Suprapubic skin (tissue), 4 donors: ENCODE data around the gene ZBTB47. TPM values are rescaled to one million over a fixed set of nuclear protein-coding genes. Genes with fewer than 3 reads are reported as not detected.

Experiments used
- DNase-seq, 2 donors: peaks; one replicate each; pipeline ENCODE4 v3.0.0-alpha.2; 2019; ENCODE audit warnings: low spot score in 2 of 2
- H3K27ac ChIP-seq: fragments of 200-600 bp; sonication (generic); one replicate; pipeline ENCODE4 v1.5.1; 2019
- H3K27me3 ChIP-seq: fragments of 200-600 bp; sonication (generic); one replicate; pipeline ENCODE4 v1.5.1; 2019
- H3K36me3 ChIP-seq: fragments of 200-600 bp; sonication (generic); one replicate; pipeline ENCODE4 v1.5.1; 2019
- H3K4me1 ChIP-seq: fragments of 200-600 bp; sonication (generic); one replicate; pipeline ENCODE4 v1.5.1; 2019
- H3K4me3 ChIP-seq: fragments of 200-600 bp; sonication (generic); one replicate; pipeline ENCODE4 v1.5.1; 2019; ENCODE audit warnings: mild to moderate bottlenecking
- H3K9me3 ChIP-seq: fragments of 200-600 bp; sonication (generic); one replicate; pipeline ENCODE4 v1.5.1; 2019
- EP300 ChIP-seq: sonication (generic); formaldehyde crosslinking; IDR thresholded peaks from one replicate; pipeline ENCODE4 v1.6.1; 2017; ENCODE audit warnings: antibody characterized with exemption
- POLR2A ChIP-seq, 2 donors: fragments of 450-650 bp; IDR thresholded peaks; one replicate each; pipeline ENCODE4 v1.6.1; 2017; ENCODE audit warnings: antibody characterized with exemption in 2 of 2, mild to moderate bottlenecking in 2 of 2, moderate library complexity in 2 of 2
- POLR2AphosphoS5 ChIP-seq, 3 donors: sonication (generic); formaldehyde crosslinking; IDR thresholded peaks; one replicate each; pipeline ENCODE4 v1.6.1; 2017; ENCODE audit warnings: antibody characterized with exemption in 3 of 3
- WGBS: methylation state at CpG from one replicate; pipeline ENCODE4 v1.1.5; 2018; 5-methylcytosine and 5-hydroxymethylcytosine counted together
- total RNA-seq, 4 donors: library from RNA; depleted of rRNA; stranded (reverse); fragments of >200 nt; gene quantifications; one replicate each; pipeline ENCODE4 v1.1.0, GENCODE V29; 2016
- TF ChIP-seq, protein P1 (sequence below), 2 donors: fragments of 200-600 bp in 1 of 2; fragments of 450-650 bp in 1 of 2; sonication (generic) in 1 of 2; IDR thresholded peaks; one replicate each; pipeline ENCODE4 v1.5.1; 2016 to 2019; ENCODE audit warnings: antibody characterized with exemption in 2 of 2, mild to moderate bottlenecking in 1 of 2, moderate library complexity in 1 of 2

Gene ZBTB47
- total RNA-seq, 4 donors from 2014 or later, result 17.9 to 36.1 (median 20.7) TPM

DNA sequence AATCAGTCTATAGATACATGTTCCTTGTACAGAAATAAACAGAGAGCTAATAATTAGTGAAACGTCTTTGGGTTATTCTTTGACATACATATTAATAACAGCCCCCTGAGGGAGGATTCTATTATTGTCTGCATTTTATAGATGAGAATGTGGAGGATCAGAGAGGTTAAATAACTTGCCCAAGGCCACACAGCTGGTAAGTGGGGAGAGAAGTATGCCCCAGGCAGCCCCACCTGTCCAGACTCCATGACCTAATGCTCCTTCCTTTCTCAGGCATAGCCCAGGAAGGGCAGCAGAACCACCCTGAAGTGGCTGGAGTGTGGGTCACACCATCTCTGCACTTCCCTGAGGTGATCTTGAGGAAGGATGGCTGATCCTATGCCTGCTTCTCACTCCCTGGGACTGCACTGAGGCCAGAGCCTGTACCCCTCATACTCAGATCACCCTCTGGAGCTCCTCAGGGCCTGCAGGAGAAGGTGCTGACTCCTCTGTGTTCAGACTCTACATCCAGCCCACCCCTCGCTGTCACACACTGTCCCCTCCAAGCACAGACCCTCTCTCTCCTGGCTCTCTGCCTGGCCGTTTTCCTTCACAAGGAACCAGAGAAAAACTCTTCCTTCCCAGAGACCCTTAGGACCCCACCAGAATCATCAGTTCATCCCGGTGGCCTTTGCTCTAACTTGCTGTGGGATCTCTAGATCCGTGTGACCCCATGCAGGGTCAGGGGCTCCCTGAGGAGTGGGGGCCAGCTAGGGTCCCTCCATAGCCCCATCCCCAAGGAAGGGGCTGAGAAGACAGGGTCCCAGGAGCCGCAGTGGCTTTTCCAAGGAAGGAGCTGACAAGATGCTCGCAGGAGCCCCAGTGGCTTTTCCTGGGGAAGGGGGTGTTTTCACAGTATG lies 53.5 kb downstream of the ZBTB47 start:
- Histone ChIP-seq H3K36me3 (no peaks in the 10 kb centered on the region), H3K9me3 (no peaks in the 10 kb centered on the region), H3K4me3 (no peak overlapping the region), H3K27ac (no peak overlapping the region), H3K27me3 (no peaks in the 10 kb centered on the region), H3K4me1 (no peaks in the 10 kb centered on the region)
- peak; percentile 31 to 48 for DNase-seq
- TF ChIP-seq, protein P1, sequence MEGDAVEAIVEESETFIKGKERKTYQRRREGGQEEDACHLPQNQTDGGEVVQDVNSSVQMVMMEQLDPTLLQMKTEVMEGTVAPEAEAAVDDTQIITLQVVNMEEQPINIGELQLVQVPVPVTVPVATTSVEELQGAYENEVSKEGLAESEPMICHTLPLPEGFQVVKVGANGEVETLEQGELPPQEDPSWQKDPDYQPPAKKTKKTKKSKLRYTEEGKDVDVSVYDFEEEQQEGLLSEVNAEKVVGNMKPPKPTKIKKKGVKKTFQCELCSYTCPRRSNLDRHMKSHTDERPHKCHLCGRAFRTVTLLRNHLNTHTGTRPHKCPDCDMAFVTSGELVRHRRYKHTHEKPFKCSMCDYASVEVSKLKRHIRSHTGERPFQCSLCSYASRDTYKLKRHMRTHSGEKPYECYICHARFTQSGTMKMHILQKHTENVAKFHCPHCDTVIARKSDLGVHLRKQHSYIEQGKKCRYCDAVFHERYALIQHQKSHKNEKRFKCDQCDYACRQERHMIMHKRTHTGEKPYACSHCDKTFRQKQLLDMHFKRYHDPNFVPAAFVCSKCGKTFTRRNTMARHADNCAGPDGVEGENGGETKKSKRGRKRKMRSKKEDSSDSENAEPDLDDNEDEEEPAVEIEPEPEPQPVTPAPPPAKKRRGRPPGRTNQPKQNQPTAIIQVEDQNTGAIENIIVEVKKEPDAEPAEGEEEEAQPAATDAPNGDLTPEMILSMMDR (IDR thresholded peaks at IDR 0.05), result no peak
- no peak for TF ChIP-seq POLR2AphosphoS5 (IDR thresholded peaks at IDR 0.05)
- no peak for TF ChIP-seq POLR2A (IDR thresholded peaks at IDR 0.05)
- no peak for TF ChIP-seq EP300
- WGBS, result 75% methylated on average over 5 of the region's 7 CpGs

DNA sequence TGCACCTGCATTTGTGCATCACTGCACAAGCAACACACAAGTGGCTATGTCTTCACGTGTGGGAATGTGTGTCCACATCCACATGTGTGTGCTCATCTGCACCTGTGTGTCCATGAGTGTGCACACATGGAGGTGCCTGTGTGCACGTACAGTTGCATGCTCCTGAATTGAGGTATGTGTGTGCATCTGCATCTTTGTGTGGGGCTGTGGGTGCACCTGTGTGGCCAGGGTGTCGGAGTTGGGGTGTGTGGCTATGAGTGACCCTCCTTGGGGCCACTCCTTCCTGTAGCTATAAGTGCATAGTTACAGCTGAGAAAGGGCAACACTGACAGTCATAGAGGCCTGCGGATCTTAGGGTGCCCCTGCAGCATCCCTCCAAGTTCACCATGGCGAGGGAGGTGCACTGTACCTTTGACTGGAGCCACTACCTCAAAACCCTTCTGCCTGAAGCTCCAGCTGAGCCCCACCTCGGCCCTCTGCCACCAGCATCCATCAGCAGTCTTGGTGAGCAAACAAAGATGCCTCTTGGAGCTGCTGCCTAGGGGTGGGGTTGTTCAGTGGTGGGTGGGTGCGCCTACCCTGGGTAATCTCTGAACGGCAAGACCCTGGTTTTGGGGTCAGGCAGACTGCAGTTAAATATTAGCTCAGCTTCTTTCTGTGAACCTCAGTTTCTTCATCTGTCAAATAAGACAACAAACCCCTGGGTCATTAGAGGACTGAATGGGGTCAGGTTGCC lies 54.3 kb downstream of the ZBTB47 start:
- no peak for TF ChIP-seq EP300
- no peak for TF ChIP-seq POLR2AphosphoS5 (IDR thresholded peaks at IDR 0.05)
- TF ChIP-seq, protein P1 (IDR thresholded peaks at IDR 0.05), result no peak
- no peak for TF ChIP-seq POLR2A (IDR thresholded peaks at IDR 0.05)
- Histone ChIP-seq H3K4me1 (no peaks in the 10 kb centered on the region), H3K27me3 (no peaks in the 10 kb centered on the region), H3K27ac (no peak overlapping the region), H3K4me3 (no peak overlapping the region), H3K9me3 (no peaks in the 10 kb centered on the region), H3K36me3 (no peaks in the 10 kb centered on the region)
- 87% methylated on average over 4 of the region's 8 CpGs for WGBS
- DNase-seq, result peak in 1 of 2 donors; percentile 53

DNA sequence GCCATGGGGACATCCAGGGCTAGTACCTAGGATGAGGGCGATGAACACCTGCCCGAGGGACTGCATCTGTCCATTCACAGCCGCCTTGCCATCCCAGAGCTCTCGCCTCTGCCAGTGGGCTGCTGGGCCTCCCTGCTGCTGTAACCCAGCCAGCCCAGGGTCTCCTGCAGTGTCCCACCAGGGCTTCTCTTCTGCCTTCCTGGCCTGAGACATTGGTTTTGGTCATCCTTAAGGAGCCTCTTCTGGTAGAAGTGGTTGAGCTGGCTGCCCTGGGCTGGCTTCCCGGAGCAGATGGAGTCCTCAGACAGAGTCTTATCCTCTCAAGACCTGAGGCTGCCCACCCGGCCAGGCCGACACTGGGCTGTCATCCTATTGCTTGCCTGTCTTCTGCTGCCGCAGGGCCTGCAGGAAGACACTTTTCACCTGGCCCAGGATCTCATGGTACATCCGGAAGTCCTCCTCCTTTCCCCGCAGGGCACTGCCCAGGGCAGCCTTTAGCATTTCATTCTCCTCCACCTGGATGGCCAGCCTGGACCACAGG lies 55.2 kb downstream of the ZBTB47 start:
- H3K27me3 ChIP-seq, result peaks cover 3% of the 10 kb centered on the region
- WGBS, result 93% methylated on average over 8 of the region's 10 CpGs
- no peaks in the 10 kb centered on the region for H3K4me1 ChIP-seq
- TF ChIP-seq, protein P1 (IDR thresholded peaks at IDR 0.05), result no peak
- TF ChIP-seq POLR2A (IDR thresholded peaks at IDR 0.05) (no peak), POLR2AphosphoS5 (IDR thresholded peaks at IDR 0.05) (no peak), EP300 (no peak)
- DNase-seq, result peak; percentile 38 to 61
- no peak overlapping the region for H3K27ac ChIP-seq
- H3K36me3 ChIP-seq, result no peaks in the 10 kb centered on the region
- no peak overlapping the region for H3K4me3 ChIP-seq
- H3K9me3 ChIP-seq, result no peaks in the 10 kb centered on the region

DNA sequence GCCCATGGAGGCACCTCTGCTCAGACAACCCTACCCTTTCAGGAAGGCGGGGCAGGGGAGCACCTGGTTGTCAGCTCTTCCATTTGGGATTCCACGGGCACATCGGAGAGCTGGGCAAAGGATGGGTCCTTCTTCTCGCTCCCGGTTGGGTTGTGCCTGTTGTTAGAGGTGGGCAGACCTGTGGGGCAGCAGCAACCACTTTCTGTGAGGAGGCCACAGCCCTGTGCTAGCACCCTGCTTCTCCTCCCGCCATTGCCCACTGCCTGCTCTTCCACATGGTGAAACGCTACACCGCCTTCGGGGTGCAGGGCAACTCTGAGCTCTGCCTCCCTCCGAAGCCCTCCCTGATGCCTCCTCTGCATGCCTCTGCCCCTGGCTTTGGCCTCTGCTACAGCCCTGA lies 56.1 kb downstream of the ZBTB47 start:
- Histone ChIP-seq H3K27me3 (peaks cover 3% of the 10 kb centered on the region), H3K27ac (no peak overlapping the region), H3K4me1 (no peaks in the 10 kb centered on the region), H3K4me3 (no peak overlapping the region), H3K9me3 (no peaks in the 10 kb centered on the region), H3K36me3 (no peaks in the 10 kb centered on the region)
- 93% methylated on average over 5 of the region's 10 CpGs for WGBS
- no peak for TF ChIP-seq POLR2AphosphoS5 (IDR thresholded peaks at IDR 0.05)
- TF ChIP-seq, protein P1 (IDR thresholded peaks at IDR 0.05), result no peak
- TF ChIP-seq EP300, result no peak
- TF ChIP-seq POLR2A (IDR thresholded peaks at IDR 0.05), result no peak
- DNase-seq, result peak; percentile 32 to 53
